ENCODE measurements around the gene BTBD9.

The BTBD9 gene

DNA sequence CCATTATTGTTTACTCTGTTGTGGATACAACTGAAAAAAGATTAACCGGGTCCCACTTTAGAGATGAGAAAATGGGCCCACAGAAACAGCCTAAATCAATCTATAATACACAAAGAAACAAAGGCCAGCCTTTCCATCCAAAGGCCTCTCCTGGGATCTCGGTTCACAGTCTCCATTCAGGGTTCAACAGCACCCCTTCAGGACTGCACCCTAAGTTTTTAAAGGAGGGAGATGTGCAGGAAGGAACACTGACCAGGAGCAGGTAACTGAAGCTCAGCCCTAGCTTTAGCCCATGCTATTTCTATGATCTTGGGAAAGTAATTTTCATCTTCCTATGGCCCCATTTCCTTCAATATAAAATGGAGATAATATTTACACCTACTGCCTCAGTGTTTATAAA lies 147.7 kb downstream of the BTBD9 start:
- in situ Hi-C loops (cut with HindIII; ENCODE audit: low sequenced_read_pairs): no loop called here
- TF ChIP-seq, protein P1, sequence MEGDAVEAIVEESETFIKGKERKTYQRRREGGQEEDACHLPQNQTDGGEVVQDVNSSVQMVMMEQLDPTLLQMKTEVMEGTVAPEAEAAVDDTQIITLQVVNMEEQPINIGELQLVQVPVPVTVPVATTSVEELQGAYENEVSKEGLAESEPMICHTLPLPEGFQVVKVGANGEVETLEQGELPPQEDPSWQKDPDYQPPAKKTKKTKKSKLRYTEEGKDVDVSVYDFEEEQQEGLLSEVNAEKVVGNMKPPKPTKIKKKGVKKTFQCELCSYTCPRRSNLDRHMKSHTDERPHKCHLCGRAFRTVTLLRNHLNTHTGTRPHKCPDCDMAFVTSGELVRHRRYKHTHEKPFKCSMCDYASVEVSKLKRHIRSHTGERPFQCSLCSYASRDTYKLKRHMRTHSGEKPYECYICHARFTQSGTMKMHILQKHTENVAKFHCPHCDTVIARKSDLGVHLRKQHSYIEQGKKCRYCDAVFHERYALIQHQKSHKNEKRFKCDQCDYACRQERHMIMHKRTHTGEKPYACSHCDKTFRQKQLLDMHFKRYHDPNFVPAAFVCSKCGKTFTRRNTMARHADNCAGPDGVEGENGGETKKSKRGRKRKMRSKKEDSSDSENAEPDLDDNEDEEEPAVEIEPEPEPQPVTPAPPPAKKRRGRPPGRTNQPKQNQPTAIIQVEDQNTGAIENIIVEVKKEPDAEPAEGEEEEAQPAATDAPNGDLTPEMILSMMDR (IDR thresholded peaks at IDR 0.05; ENCODE audit: low read depth, low read length, missing control alignments): no peak
- no peak overlapping the region for H3K4me3 ChIP-seq (ENCODE audit: low read depth, low read length)
- DNase-seq (ENCODE audit: low read depth): no peak

DNA sequence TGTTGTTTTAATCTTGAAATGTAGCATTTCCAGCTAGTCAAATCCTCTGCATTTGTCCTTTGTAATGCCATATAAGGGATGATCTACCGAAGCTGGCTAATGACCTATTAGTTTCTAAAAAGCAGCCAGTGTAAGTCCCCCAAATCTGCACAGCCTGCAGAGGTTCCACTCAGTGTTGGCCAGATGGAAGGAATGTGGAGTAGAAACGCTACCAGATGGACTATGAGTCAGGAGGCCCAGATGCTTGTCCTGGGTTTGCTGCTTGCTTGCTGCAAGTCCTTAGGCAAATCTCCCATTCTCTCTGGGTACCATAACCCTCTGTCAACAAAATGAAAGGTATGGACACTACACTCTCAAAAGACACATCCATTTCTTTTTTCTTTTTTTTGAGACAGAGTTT lies 149.8 kb downstream of the BTBD9 start:
- DNase-seq (ENCODE audit: low read depth): peak; percentile 27
- no peak overlapping the region for H3K4me3 ChIP-seq (ENCODE audit: low read depth, low read length)
- in situ Hi-C loops (cut with HindIII; ENCODE audit: low sequenced_read_pairs): no loop called here
- TF ChIP-seq, protein P1 (IDR thresholded peaks at IDR 0.05; ENCODE audit: low read depth, low read length, missing control alignments): no peak

DNA sequence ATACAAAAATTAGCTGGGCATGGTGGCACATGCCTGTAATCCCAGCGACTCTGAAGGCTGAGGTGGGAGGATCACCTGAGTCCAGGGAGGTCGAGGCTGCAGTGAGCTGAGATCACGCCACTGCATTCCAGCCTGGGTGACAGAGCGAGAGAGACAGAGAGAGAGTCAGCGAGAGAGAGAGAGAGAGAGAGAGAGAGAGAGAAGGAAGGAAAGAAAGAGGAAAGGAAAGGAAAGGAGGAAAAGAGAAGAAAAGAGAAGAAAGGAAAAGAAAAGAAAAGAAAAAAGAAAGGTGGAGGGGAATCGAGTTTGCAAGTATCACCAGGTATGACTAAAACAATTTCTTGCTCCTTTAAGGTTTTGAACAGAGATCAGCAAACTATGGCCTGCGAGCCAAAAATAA lies 152.3 kb downstream of the BTBD9 start:
- no peak overlapping the region for H3K4me3 ChIP-seq (ENCODE audit: low read depth, low read length)
- in situ Hi-C loops (cut with HindIII; ENCODE audit: low sequenced_read_pairs): no loop called here
- TF ChIP-seq, protein P1 (IDR thresholded peaks at IDR 0.05; ENCODE audit: low read depth, low read length, missing control alignments): no peak
- DNase-seq (ENCODE audit: low read depth): no peak

DNA sequence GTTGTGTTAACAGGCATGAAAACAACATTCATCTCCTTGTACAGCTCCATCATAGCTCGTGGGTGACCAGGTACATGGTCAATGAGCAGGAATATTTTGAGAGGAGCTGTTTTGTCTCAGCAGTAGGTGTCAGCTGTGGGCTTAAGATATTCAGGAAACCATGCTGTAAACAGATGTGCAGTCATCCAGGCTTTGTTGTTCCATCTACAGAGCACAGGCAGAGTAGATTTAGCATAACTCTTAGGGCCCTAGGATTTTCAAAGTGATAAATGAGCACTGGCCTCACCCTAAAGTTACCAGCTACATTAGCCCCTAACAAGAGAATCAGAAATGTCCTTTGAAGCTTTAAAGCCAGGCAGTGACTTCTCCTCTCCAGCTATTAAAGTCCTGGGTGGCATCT lies 154.2 kb downstream of the BTBD9 start:
- in situ Hi-C loops (cut with HindIII; ENCODE audit: low sequenced_read_pairs): no loop called here
- TF ChIP-seq, protein P1 (IDR thresholded peaks at IDR 0.05; ENCODE audit: low read depth, low read length, missing control alignments): no peak

DNA sequence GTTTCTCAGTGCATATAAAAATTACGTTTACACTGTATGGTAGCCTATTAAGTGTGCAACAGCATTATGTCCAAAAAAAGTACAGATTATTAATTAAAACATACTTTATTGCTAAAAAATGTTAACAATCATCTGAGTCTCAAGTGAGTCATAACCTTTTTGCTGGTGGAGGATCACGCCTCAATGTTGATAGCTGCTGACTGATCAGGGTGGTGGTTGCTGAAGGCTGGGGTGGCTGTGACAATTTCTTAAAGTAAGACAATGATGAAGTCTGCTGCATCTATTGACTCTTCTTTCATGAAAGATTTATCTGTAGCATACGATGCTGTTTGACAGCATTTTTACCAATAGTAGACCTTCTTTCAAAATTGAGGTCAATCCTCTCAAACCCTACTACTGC lies 155.1 kb downstream of the BTBD9 start:
- TF ChIP-seq, protein P1 (IDR thresholded peaks at IDR 0.05; ENCODE audit: low read depth, low read length, missing control alignments): no peak
- in situ Hi-C loops (cut with HindIII; ENCODE audit: low sequenced_read_pairs): no loop called here
- H3K4me3 ChIP-seq (ENCODE audit: low read depth, low read length): no peak overlapping the region
- no peak for DNase-seq (ENCODE audit: low read depth)

More for the DNA sequence above, 154.2 kb downstream of the BTBD9 start:
- no peak for DNase-seq (ENCODE audit: low read depth)
- no peak overlapping the region for H3K4me3 ChIP-seq (ENCODE audit: low read depth, low read length)

DNA sequence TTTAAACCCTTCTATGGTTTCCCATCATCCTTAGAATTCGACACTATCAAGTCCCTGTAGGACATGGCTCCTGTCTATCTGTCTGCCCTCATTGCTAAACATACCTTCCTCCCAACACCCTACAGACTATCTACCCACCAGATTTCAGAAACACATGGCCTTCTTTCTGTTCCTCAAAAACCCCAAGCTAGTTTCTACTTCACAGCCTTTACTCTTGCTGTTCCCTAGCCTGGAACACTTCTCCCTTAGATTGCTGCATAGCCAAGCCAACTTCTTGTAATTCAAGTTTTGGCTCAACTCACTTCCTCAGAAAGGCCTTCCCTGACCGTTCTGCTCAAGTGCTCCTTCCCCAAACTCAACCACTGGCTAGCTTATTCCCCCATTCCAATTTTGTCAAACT lies 156.2 kb downstream of the BTBD9 start:
- in situ Hi-C loops (cut with HindIII; ENCODE audit: low sequenced_read_pairs): no loop called here
- TF ChIP-seq, protein P1 (IDR thresholded peaks at IDR 0.05; ENCODE audit: low read depth, low read length, missing control alignments): no peak
- no peak overlapping the region for H3K4me3 ChIP-seq (ENCODE audit: low read depth, low read length)
- DNase-seq (ENCODE audit: low read depth): no peak

DNA sequence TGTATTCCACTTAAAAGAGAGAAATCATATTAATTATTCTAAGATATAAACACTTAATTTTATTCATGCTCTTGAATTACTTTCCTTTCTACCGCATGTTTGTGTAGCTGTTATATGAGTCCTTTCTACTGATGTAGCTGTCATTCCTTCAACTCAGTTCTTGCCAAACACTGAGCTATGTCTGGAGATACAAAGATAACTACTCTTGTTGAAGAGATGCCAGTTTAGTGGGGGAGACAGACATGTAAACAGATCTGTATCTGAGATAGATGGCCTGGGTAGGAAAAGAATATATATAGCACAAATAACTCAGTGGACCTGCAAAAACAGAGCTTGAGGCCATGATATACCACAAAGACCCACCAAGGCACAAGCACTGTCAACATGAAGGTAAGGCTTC lies 157.3 kb downstream of the BTBD9 start:
- no peak overlapping the region for H3K4me3 ChIP-seq (ENCODE audit: low read depth, low read length)
- in situ Hi-C loops (cut with HindIII; ENCODE audit: low sequenced_read_pairs): no loop called here
- TF ChIP-seq, protein P1 (IDR thresholded peaks at IDR 0.05; ENCODE audit: low read depth, low read length, missing control alignments): no peak
- DNase-seq (ENCODE audit: low read depth): no peak
